ENCODE measurements around the gene CLEC9A. TPM values are rescaled to one million over a fixed set of nuclear protein-coding genes. Genes with fewer than 3 reads are reported as not detected.

CLEC9A gene
- total RNA-seq, 1 experiment from 2014 or later: not detected

DNA sequence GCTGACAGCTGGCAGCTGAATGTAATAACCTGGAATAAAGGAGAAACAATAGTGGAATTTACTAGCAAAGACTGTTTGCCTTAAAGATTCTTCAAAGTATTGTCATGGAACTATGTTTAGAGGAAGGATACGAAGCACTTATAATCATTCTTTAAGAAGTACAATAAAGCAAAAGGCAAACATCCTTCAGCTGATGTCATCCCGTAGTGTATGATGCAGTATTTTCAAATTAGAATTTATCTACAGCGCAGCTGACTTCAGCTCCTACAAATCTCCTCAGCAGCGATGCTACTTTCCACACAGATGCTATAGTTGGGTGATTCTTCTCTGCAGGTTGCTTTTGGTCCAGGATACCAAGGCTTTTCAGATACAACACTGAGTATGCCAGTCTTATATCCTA lies 36.8 kb downstream of the CLEC9A start:
- POLR2A ChIA-PET: no interaction called here
- no peaks in the 10 kb centered on the region for H3K36me3 ChIP-seq (ENCODE audit: control insufficient read depth, insufficient read depth, low read length)
- H3K27ac Mint-ChIP-seq (ENCODE audit: unreplicated experiment): no peak overlapping the region
- TF ChIP-seq, protein P1, sequence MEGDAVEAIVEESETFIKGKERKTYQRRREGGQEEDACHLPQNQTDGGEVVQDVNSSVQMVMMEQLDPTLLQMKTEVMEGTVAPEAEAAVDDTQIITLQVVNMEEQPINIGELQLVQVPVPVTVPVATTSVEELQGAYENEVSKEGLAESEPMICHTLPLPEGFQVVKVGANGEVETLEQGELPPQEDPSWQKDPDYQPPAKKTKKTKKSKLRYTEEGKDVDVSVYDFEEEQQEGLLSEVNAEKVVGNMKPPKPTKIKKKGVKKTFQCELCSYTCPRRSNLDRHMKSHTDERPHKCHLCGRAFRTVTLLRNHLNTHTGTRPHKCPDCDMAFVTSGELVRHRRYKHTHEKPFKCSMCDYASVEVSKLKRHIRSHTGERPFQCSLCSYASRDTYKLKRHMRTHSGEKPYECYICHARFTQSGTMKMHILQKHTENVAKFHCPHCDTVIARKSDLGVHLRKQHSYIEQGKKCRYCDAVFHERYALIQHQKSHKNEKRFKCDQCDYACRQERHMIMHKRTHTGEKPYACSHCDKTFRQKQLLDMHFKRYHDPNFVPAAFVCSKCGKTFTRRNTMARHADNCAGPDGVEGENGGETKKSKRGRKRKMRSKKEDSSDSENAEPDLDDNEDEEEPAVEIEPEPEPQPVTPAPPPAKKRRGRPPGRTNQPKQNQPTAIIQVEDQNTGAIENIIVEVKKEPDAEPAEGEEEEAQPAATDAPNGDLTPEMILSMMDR (IDR thresholded peaks at IDR 0.05; ENCODE audit: insufficient read depth in 1 of 2, low read depth in 1 of 2, low read length in 1 of 2, severe bottlenecking in 1 of 2, unreplicated experiment in 1 of 2): no peak
- no peaks in the 10 kb centered on the region; the same call in 1 of the 2 replicates for H3K27me3 ChIP-seq (replicated peaks; ENCODE audit: control insufficient read depth, insufficient read depth, low read length)
- DNase-seq: no peak
- CTCF ChIA-PET: no interaction called here
- no peaks in the 10 kb centered on the region for H3K9me3 ChIP-seq
- H3K4me3 ChIP-seq (ENCODE audit: low read depth, low read length): no peak overlapping the region
- H3K4me1 Mint-ChIP-seq (ENCODE audit: low read depth, unreplicated experiment): no peaks in the 10 kb centered on the region
- intact Hi-C loops (cut with micrococcal nuclease; ENCODE audit: unreplicated experiment): no loop called here
- no peaks in the 10 kb centered on the region for H3K4me1 ChIP-seq
- no peaks in the 10 kb centered on the region for H3K36me3 Mint-ChIP-seq (ENCODE audit: insufficient read depth, unreplicated experiment)
- peaks cover 42% of the 10 kb centered on the region for H3K27me3 Mint-ChIP-seq (ENCODE audit: insufficient read depth, unreplicated experiment)
- H3K9me3 Mint-ChIP-seq (ENCODE audit: unreplicated experiment): no peaks in the 10 kb centered on the region
- no peak overlapping the region for H3K4me3 Mint-ChIP-seq (ENCODE audit: unreplicated experiment)
- BruUV-seq (replicated peaks): no TSS peak

- Mint-ChIP-seq H3K27me3 (ENCODE audit: insufficient read depth, unreplicated experiment) (peaks cover 47% of the 10 kb centered on the region), H3K9me3 (ENCODE audit: unreplicated experiment) (no peaks in the 10 kb centered on the region), H3K4me1 (ENCODE audit: low read depth, unreplicated experiment) (no peaks in the 10 kb centered on the region), H3K27ac (ENCODE audit: unreplicated experiment) (no peak overlapping the region), H3K4me3 (ENCODE audit: unreplicated experiment) (no peak overlapping the region), H3K36me3 (ENCODE audit: insufficient read depth, unreplicated experiment) (no peaks in the 10 kb centered on the region)
- no TSS peak for BruUV-seq (replicated peaks)
- Histone ChIP-seq H3K9me3 (no peaks in the 10 kb centered on the region), H3K36me3 (ENCODE audit: control insufficient read depth, insufficient read depth, low read length) (no peaks in the 10 kb centered on the region), H3K4me1 (no peaks in the 10 kb centered on the region), H3K27me3 (replicated peaks; ENCODE audit: control insufficient read depth, insufficient read depth, low read length) (no peaks in the 10 kb centered on the region; the same call in 1 of the 2 replicates), H3K4me3 (ENCODE audit: low read depth, low read length) (no peak overlapping the region)
- intact Hi-C loops (cut with micrococcal nuclease; ENCODE audit: unreplicated experiment): no loop called here
- ChIA-PET CTCF (no interaction called here), POLR2A (no interaction called here)
- TF ChIP-seq, protein P1 (IDR thresholded peaks at IDR 0.05; ENCODE audit: insufficient read depth in 1 of 2, low read depth in 1 of 2, low read length in 1 of 2, severe bottlenecking in 1 of 2, unreplicated experiment in 1 of 2): no peak
- DNase-seq: no peak
Measured at GRCh38 chr12:10067942-10068341, 37.5 kb downstream of the CLEC9A start.

GRCh38 chr12:10068644-10069043 lies 38.2 kb downstream of the CLEC9A start:
- intact Hi-C loops (cut with micrococcal nuclease; ENCODE audit: unreplicated experiment): no loop called here
- Mint-ChIP-seq H3K4me3 (ENCODE audit: unreplicated experiment) (no peak overlapping the region), H3K9me3 (ENCODE audit: unreplicated experiment) (no peaks in the 10 kb centered on the region), H3K27ac (ENCODE audit: unreplicated experiment) (no peak overlapping the region), H3K4me1 (ENCODE audit: low read depth, unreplicated experiment) (no peaks in the 10 kb centered on the region), H3K27me3 (ENCODE audit: insufficient read depth, unreplicated experiment) (peaks cover 50% of the 10 kb centered on the region), H3K36me3 (ENCODE audit: insufficient read depth, unreplicated experiment) (no peaks in the 10 kb centered on the region)
- BruUV-seq (replicated peaks): no TSS peak
- H3K36me3 ChIP-seq (ENCODE audit: control insufficient read depth, insufficient read depth, low read length): no peaks in the 10 kb centered on the region
- TF ChIP-seq, protein P1 (IDR thresholded peaks at IDR 0.05; ENCODE audit: insufficient read depth in 1 of 2, low read depth in 1 of 2, low read length in 1 of 2, severe bottlenecking in 1 of 2, unreplicated experiment in 1 of 2): no peak
- no peaks in the 10 kb centered on the region for H3K9me3 ChIP-seq
- ChIA-PET POLR2A (no interaction called here), CTCF (no interaction called here)
- DNase-seq: no peak
- H3K4me3 ChIP-seq (ENCODE audit: low read depth, low read length): no peak overlapping the region
- no peaks in the 10 kb centered on the region; the same call in 1 of the 2 replicates for H3K27me3 ChIP-seq (replicated peaks; ENCODE audit: control insufficient read depth, insufficient read depth, low read length)
- H3K4me1 ChIP-seq: no peaks in the 10 kb centered on the region

All from Caco-2 (cell line).